Keratinocyte (primary cell): ENCODE measurements around the gene BCAR3. TPM values are rescaled to one million over a fixed set of nuclear protein-coding genes. Genes with fewer than 3 reads are reported as not detected.

Experiments
- DNase-seq: peaks from one replicate; pipeline ENCODE4 v3.0.0-alpha.2; 2011; ENCODE audit warnings: low read depth, missing footprints, low spot score
- FAIRE-seq: peaks from 2 replicates; lab custom pipeline; 2011; peaks lifted over from hg19 to GRCh38; lab: Jason Lieb, UNC
- H2AFZ ChIP-seq: 2 replicates; pipeline ENCODE4 v1.6.0; 2012; ENCODE audit warnings: low read length, control low read depth, inconsistent platforms; ENCODE audit not compliant: control insufficient read depth
- H3K27ac ChIP-seq: 2 replicates; pipeline ENCODE4 v1.5.1; 2011; ENCODE audit warnings: low read length; ENCODE audit not compliant: control insufficient read depth, insufficient read depth
- H3K27me3 ChIP-seq: 3 replicates; pipeline ENCODE4 v1.6.0; 2011; ENCODE audit warnings: low read length; ENCODE audit not compliant: control insufficient read depth, insufficient read depth; ENCODE audit errors: extremely low read depth
- H3K36me3 ChIP-seq, 2 experiments: 2 replicates in 1 of 2; 3 replicates in 1 of 2; pipeline ENCODE4 v1.5.1; 2011; ENCODE audit warnings: low read length in 2 of 2, mild to moderate bottlenecking in 1 of 2; ENCODE audit not compliant: control insufficient read depth in 2 of 2, insufficient read depth in 2 of 2; ENCODE audit errors: extremely low read depth in 1 of 2
- H3K4me1 ChIP-seq: 3 replicates; pipeline ENCODE4 v1.5.1; 2011; ENCODE audit warnings: low read length; ENCODE audit not compliant: control insufficient read depth, insufficient read depth; ENCODE audit errors: extremely low read depth
- H3K4me2 ChIP-seq: 3 replicates; pipeline ENCODE4 v1.6.0; 2011; ENCODE audit warnings: low read depth, low read length; ENCODE audit not compliant: control insufficient read depth, insufficient read depth; ENCODE audit errors: extremely low read depth
- H3K4me3 ChIP-seq, 3 experiments: fragments of 200-600 bp in 1 of 3; sonication (generic) in 1 of 3; 2 replicates in 2 of 3; 3 replicates in 1 of 3; pipeline ENCODE4 v1.5.1; 2011 to 2016; ENCODE audit warnings: low read length in 3 of 3, mild to moderate bottlenecking in 3 of 3, control low read depth in 2 of 3, inconsistent platforms in 1 of 3, low read depth in 1 of 3, mixed read lengths in 1 of 3, mixed run types in 1 of 3, moderate library complexity in 1 of 3; ENCODE audit not compliant: control insufficient read depth in 2 of 3, insufficient read depth in 2 of 3; ENCODE audit errors: extremely low read depth in 1 of 3
- H3K79me2 ChIP-seq: 2 replicates; pipeline ENCODE4 v1.6.0; 2012; ENCODE audit warnings: low read length; ENCODE audit not compliant: control insufficient read depth, insufficient read depth
- H3K9ac ChIP-seq: 3 replicates; pipeline ENCODE4 v1.6.0; 2011; ENCODE audit warnings: low read length; ENCODE audit not compliant: control insufficient read depth, insufficient read depth; ENCODE audit errors: extremely low read depth
- H3K9me1 ChIP-seq: 3 replicates; pipeline ENCODE4 v1.6.0; 2011; ENCODE audit warnings: low read length; ENCODE audit not compliant: control insufficient read depth, insufficient read depth; ENCODE audit errors: extremely low read depth
- H3K9me3 ChIP-seq: 2 replicates; pipeline ENCODE4 v1.5.1; 2012; ENCODE audit warnings: low read depth, low read length; ENCODE audit not compliant: control insufficient read depth
- H4K20me1 ChIP-seq: 3 replicates; pipeline ENCODE4 v1.6.0; 2011; ENCODE audit warnings: low read length; ENCODE audit not compliant: control insufficient read depth, insufficient read depth; ENCODE audit errors: extremely low read depth
- CTCF ChIP-seq, 3 experiments: IDR thresholded peaks in 1 of 3; conservative IDR thresholded peaks in 1 of 3; optimal IDR thresholded peaks in 1 of 3; 2 replicates in 2 of 3; 3 replicates in 1 of 3; pipeline versions ENCODE3 to v1.5.1; 2011; ENCODE audit warnings: low read length in 3 of 3, mild to moderate bottlenecking in 3 of 3, moderate library complexity in 2 of 3, control low read depth in 1 of 3, inconsistent platforms in 1 of 3; ENCODE audit not compliant: insufficient read depth in 2 of 3; ENCODE audit errors: extremely low read depth in 1 of 3
- EZH2 ChIP-seq: IDR thresholded peaks from one replicate; pipeline ENCODE4 v1.6.1; 2012; ENCODE audit warnings: inconsistent platforms, mild to moderate bottlenecking, low read length, moderate library complexity
- dilution Hi-C: fragments of 300-500 bp; cut with MboI; formaldehyde crosslinking; loops from one replicate; pipeline ENCODE4 v1.7.0; 2020; ENCODE audit warnings: low sequenced_read_pairs; ENCODE audit not compliant: extremely low pct_ligation_motif_present
- polyA plus RNA-seq, 5 experiments: library from polyadenylated mRNA; depleted of rRNA in 3 of 5; stranded (reverse) in 3 of 5; stranded (forward) in 1 of 5; unstranded in 1 of 5; fragments of >200 nt; gene quantifications; 1 replicate in 1 of 5; 2 replicates in 3 of 5; 3 replicates in 1 of 5; pipeline versions ENCODE4 v1.2.1 to v1.2.3, GENCODE V29; 2011 to 2012; ENCODE audit warnings: missing spikeins in 2 of 5, low read depth in 1 of 5, low replicate concordance in 1 of 5

The BCAR3 gene
- polyA plus RNA-seq, 1 donor (not counting 4 experiments of a cell fraction or from before 2014, with no cell fraction given): 77.2 TPM

GRCh38 chr1:93619507-93620171 is 62.0 kb downstream of the BCAR3 start:
- H4K20me1 ChIP-seq: peaks cover 69% of the 10 kb centered on the region
- no peak for FAIRE-seq
- H3K4me3 ChIP-seq: no peak overlapping the region
- peaks cover 7% of the 10 kb centered on the region for H3K9me1 ChIP-seq
- H3K36me3 ChIP-seq: peaks cover 10 to 48% of the 10 kb centered on the region in 2 experiments
- H3K9me3 ChIP-seq: no peaks in the 10 kb centered on the region
- dilution Hi-C loops: no loop called here
- peaks cover 98% of the 10 kb centered on the region for H3K79me2 ChIP-seq
- peaks cover 92% of the 10 kb centered on the region for H3K4me1 ChIP-seq
- H3K27ac ChIP-seq: no peak overlapping the region
- no peak overlapping the region for H3K9ac ChIP-seq
- no peak for DNase-seq
- no peaks in the 10 kb centered on the region for H3K27me3 ChIP-seq
- H3K4me2 ChIP-seq: no peak overlapping the region
- H2AFZ ChIP-seq: no peak overlapping the region
- peak in 2 of 3 experiments; percentile 12 to 19 for TF ChIP-seq CTCF (optimal IDR thresholded peaks at IDR 0.05 in 1 of 3, IDR thresholded peaks at IDR 0.05 in 1 of 3, conservative IDR thresholded peaks at IDR 0.05 in 1 of 3; ENCODE audit: extremely low read depth in 1 of 3, insufficient read depth in 2 of 3, low read length in 3 of 3)
- TF ChIP-seq EZH2: no peak

- Histone ChIP-seq H3K9me3 (no peaks in the 10 kb centered on the region), H3K9me1 (peaks cover 7% of the 10 kb centered on the region), H4K20me1 (peaks cover 69% of the 10 kb centered on the region), H3K27me3 (no peaks in the 10 kb centered on the region), H3K4me1 (peaks cover 77% of the 10 kb centered on the region), H3K4me2 (peak overlapping the region; percentile 49), H3K4me3 (no peak overlapping the region), H3K36me3 (peaks cover 18 to 44% of the 10 kb centered on the region in 2 experiments), H3K79me2 (peaks cover 99% of the 10 kb centered on the region), H2AFZ (no peak overlapping the region), H3K27ac (peak overlapping the region; percentile 51), H3K9ac (no peak overlapping the region)
- FAIRE-seq (no peak), DNase-seq (no peak)
- TF ChIP-seq EZH2 (no peak), CTCF (optimal IDR thresholded peaks at IDR 0.05 in 1 of 3, IDR thresholded peaks at IDR 0.05 in 1 of 3, conservative IDR thresholded peaks at IDR 0.05 in 1 of 3; ENCODE audit: extremely low read depth in 1 of 3, insufficient read depth in 2 of 3, low read length in 3 of 3) (no peak)
- dilution Hi-C loops: no loop called here
Measured at GRCh38 chr1:93617670-93618499, 63.8 kb downstream of the BCAR3 start.
